ENCODE measurements around the gene RASEF.

RASEF gene

DNA sequence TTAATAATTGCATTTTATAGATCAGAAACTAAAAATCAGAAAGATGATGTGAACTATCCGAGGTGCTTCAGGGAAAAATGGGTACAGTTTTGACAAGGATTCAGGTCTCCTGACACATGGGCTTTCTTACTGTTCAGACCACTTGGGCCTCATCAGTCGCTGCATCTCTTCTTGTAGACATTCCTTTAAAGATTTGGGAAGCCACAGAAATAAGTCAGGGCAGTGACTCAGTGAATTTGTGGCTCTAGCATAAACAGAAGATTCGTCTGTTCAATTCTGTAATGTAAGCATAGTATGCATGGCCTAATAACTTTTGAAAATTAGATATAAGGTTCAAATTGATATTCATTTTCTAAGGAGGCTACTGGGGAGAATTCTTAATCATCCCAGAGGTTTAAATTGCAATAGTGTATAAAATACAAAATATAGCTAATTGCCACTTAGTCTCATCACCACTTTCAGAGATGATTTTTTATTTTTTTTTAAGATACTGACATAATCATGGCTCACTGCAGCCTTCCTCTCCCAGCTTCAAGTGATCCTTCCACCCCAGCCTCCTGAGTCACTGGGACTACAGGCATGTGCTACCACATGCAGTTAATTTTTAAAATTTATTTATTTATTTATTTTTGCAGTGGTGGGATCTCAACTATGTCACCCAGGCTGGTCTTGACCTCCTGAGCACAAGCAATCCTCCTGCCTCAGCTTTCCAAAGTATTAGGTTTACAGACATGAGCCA, 48.9 kb downstream of the RASEF start:
- TF ChIP-seq, protein P1, sequence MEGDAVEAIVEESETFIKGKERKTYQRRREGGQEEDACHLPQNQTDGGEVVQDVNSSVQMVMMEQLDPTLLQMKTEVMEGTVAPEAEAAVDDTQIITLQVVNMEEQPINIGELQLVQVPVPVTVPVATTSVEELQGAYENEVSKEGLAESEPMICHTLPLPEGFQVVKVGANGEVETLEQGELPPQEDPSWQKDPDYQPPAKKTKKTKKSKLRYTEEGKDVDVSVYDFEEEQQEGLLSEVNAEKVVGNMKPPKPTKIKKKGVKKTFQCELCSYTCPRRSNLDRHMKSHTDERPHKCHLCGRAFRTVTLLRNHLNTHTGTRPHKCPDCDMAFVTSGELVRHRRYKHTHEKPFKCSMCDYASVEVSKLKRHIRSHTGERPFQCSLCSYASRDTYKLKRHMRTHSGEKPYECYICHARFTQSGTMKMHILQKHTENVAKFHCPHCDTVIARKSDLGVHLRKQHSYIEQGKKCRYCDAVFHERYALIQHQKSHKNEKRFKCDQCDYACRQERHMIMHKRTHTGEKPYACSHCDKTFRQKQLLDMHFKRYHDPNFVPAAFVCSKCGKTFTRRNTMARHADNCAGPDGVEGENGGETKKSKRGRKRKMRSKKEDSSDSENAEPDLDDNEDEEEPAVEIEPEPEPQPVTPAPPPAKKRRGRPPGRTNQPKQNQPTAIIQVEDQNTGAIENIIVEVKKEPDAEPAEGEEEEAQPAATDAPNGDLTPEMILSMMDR (conservative IDR thresholded peaks at IDR 0.05; ENCODE audit: low read depth, low read length): no peak
- DNase-seq (ENCODE audit: low read depth): peak; percentile 39
- H3K4me3 ChIP-seq (ENCODE audit: low read length): no peak overlapping the region

DNA sequence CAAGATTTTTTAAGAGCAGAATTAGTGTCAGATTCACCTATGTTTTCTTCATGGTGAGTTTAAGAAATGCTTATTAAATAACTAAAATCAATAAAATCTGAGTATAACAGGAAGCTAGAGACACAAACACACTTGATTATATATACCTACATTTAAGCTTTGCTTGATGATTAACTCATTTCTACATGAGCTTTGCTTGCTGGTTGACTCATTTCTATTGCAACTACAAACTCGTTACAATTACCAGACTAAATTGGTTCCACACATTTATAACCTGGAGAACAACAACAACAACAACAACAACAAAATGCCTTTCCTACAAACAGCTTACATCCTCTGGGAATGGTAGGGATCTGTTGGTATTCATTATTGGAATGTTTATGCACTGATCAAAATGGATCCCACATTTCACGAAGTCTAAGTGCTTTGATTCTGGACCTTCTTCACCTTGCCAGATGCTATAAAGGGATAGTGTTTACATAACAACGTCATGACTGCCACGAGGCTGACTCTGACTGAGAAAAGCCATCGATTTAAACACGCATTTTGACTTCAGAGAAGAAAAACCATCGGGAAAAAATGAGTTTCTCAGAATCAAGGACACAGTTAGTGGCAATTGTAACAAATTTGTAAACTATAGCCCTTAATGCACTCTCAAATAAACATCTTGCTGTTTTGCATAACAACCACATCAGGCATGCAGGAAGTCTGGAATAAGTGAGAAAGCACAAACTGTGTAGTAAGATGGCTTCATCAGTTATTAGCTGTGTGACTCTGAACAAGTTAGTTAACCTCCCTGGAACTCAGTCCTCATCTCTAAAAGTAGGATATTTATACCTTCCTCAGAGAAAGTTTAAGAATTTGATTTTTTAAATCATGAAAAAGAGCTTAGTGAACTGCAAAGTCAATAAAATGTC, 49.8 kb downstream of the RASEF start:
- no peak overlapping the region for H3K4me3 ChIP-seq (ENCODE audit: low read length)
- DNase-seq (ENCODE audit: low read depth): no peak
- TF ChIP-seq, protein P1 (conservative IDR thresholded peaks at IDR 0.05; ENCODE audit: low read depth, low read length): no peak

DNA sequence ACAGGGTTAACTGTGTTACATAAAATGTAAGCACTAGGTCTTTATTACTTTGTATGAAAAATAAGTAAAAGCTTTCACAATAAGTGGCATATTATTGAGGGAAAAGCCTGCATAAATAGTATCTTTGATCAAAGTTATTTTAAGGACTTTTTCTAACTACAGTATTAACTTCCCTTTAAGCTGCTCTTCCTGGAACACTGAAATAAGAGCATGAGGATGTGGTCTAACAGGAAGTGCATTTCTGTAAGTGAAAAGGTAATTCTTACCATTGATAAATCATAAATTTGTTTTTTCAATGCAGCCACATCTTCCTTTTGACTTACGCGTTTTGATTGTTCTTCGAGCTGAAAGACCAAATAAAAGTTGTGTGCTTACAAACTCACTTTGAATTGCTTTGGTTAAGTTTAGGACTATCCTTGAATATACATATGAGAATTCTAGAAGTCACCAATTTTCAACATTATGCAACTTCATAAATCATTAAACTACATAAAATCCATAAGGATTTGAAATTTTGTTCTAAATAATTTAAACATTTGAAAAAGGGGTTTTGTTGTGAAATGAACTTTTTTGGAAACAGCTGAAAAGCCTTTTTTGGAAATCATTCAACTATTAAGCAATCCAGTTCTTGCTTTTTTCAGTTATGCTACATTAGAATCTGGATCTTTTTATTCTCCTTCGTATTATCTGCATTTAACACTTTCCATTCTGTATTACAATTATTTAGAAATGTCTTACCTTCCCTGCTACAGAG, 50.6 kb downstream of the RASEF start:
- TF ChIP-seq, protein P1 (conservative IDR thresholded peaks at IDR 0.05; ENCODE audit: low read depth, low read length): no peak
- no peak for DNase-seq (ENCODE audit: low read depth)
- H3K4me3 ChIP-seq (ENCODE audit: low read length): no peak overlapping the region

DNA sequence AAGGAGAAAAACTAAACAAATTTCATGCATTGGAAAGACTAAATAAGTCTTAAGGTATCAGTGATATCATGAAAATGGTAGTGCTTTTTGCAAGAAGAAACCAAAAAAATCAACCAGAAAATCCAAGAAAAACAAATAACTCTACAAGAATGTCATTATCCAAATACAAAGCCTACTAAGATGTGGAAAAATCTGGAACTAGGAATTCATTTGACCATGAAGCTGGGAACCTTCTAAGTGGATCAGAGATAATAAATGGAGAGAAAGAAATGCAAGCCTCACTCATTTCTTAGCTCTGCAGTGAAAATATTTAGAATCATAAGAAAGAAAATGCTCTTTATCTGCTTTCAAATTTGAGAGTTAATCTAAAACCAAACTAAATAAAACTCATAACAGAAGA, 51.3 kb downstream of the RASEF start:
- no peak overlapping the region for H3K4me3 ChIP-seq (ENCODE audit: low read length)
- DNase-seq (ENCODE audit: low read depth): no peak
- TF ChIP-seq, protein P1 (conservative IDR thresholded peaks at IDR 0.05; ENCODE audit: low read depth, low read length): no peak

GRCh38 chr9:83007521-83008300, 55.2 kb downstream of the RASEF start:
- TF ChIP-seq, protein P1 (conservative IDR thresholded peaks at IDR 0.05; ENCODE audit: low read depth, low read length): no peak
- no peak for DNase-seq (ENCODE audit: low read depth)
- no peak overlapping the region for H3K4me3 ChIP-seq (ENCODE audit: low read length)

GRCh38 chr9:83006378-83006777, 56.6 kb downstream of the RASEF start:
- DNase-seq (ENCODE audit: low read depth): no peak
- no peak overlapping the region for H3K4me3 ChIP-seq (ENCODE audit: low read length)
- TF ChIP-seq, protein P1 (conservative IDR thresholded peaks at IDR 0.05; ENCODE audit: low read depth, low read length): no peak
